ENCODE results near the gene MYO18B.

Gene MYO18B

GRCh38 chr22:25829808-25830777 lies 88.1 kb downstream of the MYO18B start:
- H3K27me3 ChIP-seq (ENCODE audit: insufficient read depth, low read length), result no peaks in the 10 kb centered on the region
- no peaks in the 10 kb centered on the region for H3K9me3 ChIP-seq (ENCODE audit: low read length)
- no peak overlapping the region for H2AFZ ChIP-seq (ENCODE audit: low read depth, low read length)
- H3K4me1 ChIP-seq (ENCODE audit: insufficient read depth, low read length), result peaks cover 4% of the 10 kb centered on the region
- no peaks in the 10 kb centered on the region for H3K36me3 ChIP-seq (ENCODE audit: insufficient read depth, low read length)
- H3K4me3 ChIP-seq (ENCODE audit: low read length), result no peak overlapping the region

GRCh38 chr22:25833091-25833490 lies 91.1 kb downstream of the MYO18B start:
- H3K4me1 ChIP-seq (ENCODE audit: insufficient read depth, low read length), result no peaks in the 10 kb centered on the region
- H3K36me3 ChIP-seq (ENCODE audit: insufficient read depth, low read length), result no peaks in the 10 kb centered on the region
- H3K4me3 ChIP-seq (ENCODE audit: low read length), result no peak overlapping the region

GRCh38 chr22:25833676-25834075 lies 91.7 kb downstream of the MYO18B start:
- H3K36me3 ChIP-seq (ENCODE audit: insufficient read depth, low read length), result no peaks in the 10 kb centered on the region
- no peaks in the 10 kb centered on the region for H3K4me1 ChIP-seq (ENCODE audit: insufficient read depth, low read length)
- H3K4me3 ChIP-seq (ENCODE audit: low read length), result no peak overlapping the region
- no peaks in the 10 kb centered on the region for H3K9me3 ChIP-seq (ENCODE audit: low read length)
- no peak overlapping the region for H2AFZ ChIP-seq (ENCODE audit: low read depth, low read length)
- H3K27me3 ChIP-seq (ENCODE audit: insufficient read depth, low read length), result no peaks in the 10 kb centered on the region

More at GRCh38 chr22:25833091-25833490, 91.1 kb downstream of the MYO18B start:
- H2AFZ ChIP-seq (ENCODE audit: low read depth, low read length), result no peak overlapping the region
- no peaks in the 10 kb centered on the region for H3K9me3 ChIP-seq (ENCODE audit: low read length)
- no peaks in the 10 kb centered on the region for H3K27me3 ChIP-seq (ENCODE audit: insufficient read depth, low read length)

- no peak overlapping the region for H2AFZ ChIP-seq (ENCODE audit: low read depth, low read length)
- no peaks in the 10 kb centered on the region for H3K4me1 ChIP-seq (ENCODE audit: insufficient read depth, low read length)
- H3K9me3 ChIP-seq (ENCODE audit: low read length), result no peaks in the 10 kb centered on the region
- no peaks in the 10 kb centered on the region for H3K36me3 ChIP-seq (ENCODE audit: insufficient read depth, low read length)
- no peaks in the 10 kb centered on the region for H3K27me3 ChIP-seq (ENCODE audit: insufficient read depth, low read length)
- no peak overlapping the region for H3K4me3 ChIP-seq (ENCODE audit: low read length)
Measured at GRCh38 chr22:25834490-25834889, 92.5 kb downstream of the MYO18B start.

GRCh38 chr22:25835348-25835747 lies 93.4 kb downstream of the MYO18B start:
- Histone ChIP-seq H2AFZ (ENCODE audit: low read depth, low read length) (no peak overlapping the region), H3K4me3 (ENCODE audit: low read length) (no peak overlapping the region), H3K9me3 (ENCODE audit: low read length) (no peaks in the 10 kb centered on the region), H3K36me3 (ENCODE audit: insufficient read depth, low read length) (no peaks in the 10 kb centered on the region), H3K4me1 (ENCODE audit: insufficient read depth, low read length) (no peaks in the 10 kb centered on the region), H3K27me3 (ENCODE audit: insufficient read depth, low read length) (no peaks in the 10 kb centered on the region)

GRCh38 chr22:25837288-25837900 lies 95.4 kb downstream of the MYO18B start:
- H3K9me3 ChIP-seq (ENCODE audit: low read length), result no peaks in the 10 kb centered on the region
- H3K36me3 ChIP-seq (ENCODE audit: insufficient read depth, low read length), result no peaks in the 10 kb centered on the region
- H2AFZ ChIP-seq (ENCODE audit: low read depth, low read length), result no peak overlapping the region
- H3K4me3 ChIP-seq (ENCODE audit: low read length), result no peak overlapping the region
- H3K4me1 ChIP-seq (ENCODE audit: insufficient read depth, low read length), result no peaks in the 10 kb centered on the region
- H3K27me3 ChIP-seq (ENCODE audit: insufficient read depth, low read length), result no peaks in the 10 kb centered on the region

GRCh38 chr22:25838960-25839741 lies 97.2 kb downstream of the MYO18B start:
- no peak overlapping the region for H3K4me3 ChIP-seq (ENCODE audit: low read length)
- H2AFZ ChIP-seq (ENCODE audit: low read depth, low read length), result no peak overlapping the region
- H3K27me3 ChIP-seq (ENCODE audit: insufficient read depth, low read length), result no peaks in the 10 kb centered on the region
- no peaks in the 10 kb centered on the region for H3K4me1 ChIP-seq (ENCODE audit: insufficient read depth, low read length)
- H3K9me3 ChIP-seq (ENCODE audit: low read length), result no peaks in the 10 kb centered on the region
- no peaks in the 10 kb centered on the region for H3K36me3 ChIP-seq (ENCODE audit: insufficient read depth, low read length)

GRCh38 chr22:25839755-25840154 lies 97.8 kb downstream of the MYO18B start:
- Histone ChIP-seq H3K36me3 (ENCODE audit: insufficient read depth, low read length) (no peaks in the 10 kb centered on the region), H2AFZ (ENCODE audit: low read depth, low read length) (no peak overlapping the region), H3K4me1 (ENCODE audit: insufficient read depth, low read length) (no peaks in the 10 kb centered on the region), H3K4me3 (ENCODE audit: low read length) (no peak overlapping the region), H3K27me3 (ENCODE audit: insufficient read depth, low read length) (no peaks in the 10 kb centered on the region), H3K9me3 (ENCODE audit: low read length) (no peaks in the 10 kb centered on the region)

GRCh38 chr22:25840167-25840566 lies 98.2 kb downstream of the MYO18B start:
- Histone ChIP-seq H3K9me3 (ENCODE audit: low read length) (no peaks in the 10 kb centered on the region), H3K36me3 (ENCODE audit: insufficient read depth, low read length) (no peaks in the 10 kb centered on the region), H3K4me1 (ENCODE audit: insufficient read depth, low read length) (no peaks in the 10 kb centered on the region), H3K27me3 (ENCODE audit: insufficient read depth, low read length) (no peaks in the 10 kb centered on the region), H2AFZ (ENCODE audit: low read depth, low read length) (no peak overlapping the region), H3K4me3 (ENCODE audit: low read length) (no peak overlapping the region)

GRCh38 chr22:25840891-25841290 lies 98.9 kb downstream of the MYO18B start:
- Histone ChIP-seq H3K4me1 (ENCODE audit: insufficient read depth, low read length) (no peaks in the 10 kb centered on the region), H3K27me3 (ENCODE audit: insufficient read depth, low read length) (no peaks in the 10 kb centered on the region), H3K4me3 (ENCODE audit: low read length) (no peak overlapping the region), H2AFZ (ENCODE audit: low read depth, low read length) (no peak overlapping the region), H3K9me3 (ENCODE audit: low read length) (no peaks in the 10 kb centered on the region), H3K36me3 (ENCODE audit: insufficient read depth, low read length) (no peaks in the 10 kb centered on the region)

- no peak overlapping the region for H3K4me3 ChIP-seq (ENCODE audit: low read length)
- no peaks in the 10 kb centered on the region for H3K27me3 ChIP-seq (ENCODE audit: insufficient read depth, low read length)
- no peaks in the 10 kb centered on the region for H3K36me3 ChIP-seq (ENCODE audit: insufficient read depth, low read length)
- H3K9me3 ChIP-seq (ENCODE audit: low read length), result no peaks in the 10 kb centered on the region
- no peak overlapping the region for H2AFZ ChIP-seq (ENCODE audit: low read depth, low read length)
- H3K4me1 ChIP-seq (ENCODE audit: insufficient read depth, low read length), result no peaks in the 10 kb centered on the region
Measured at GRCh38 chr22:25841775-25842174, 99.8 kb downstream of the MYO18B start.

- Histone ChIP-seq H3K4me1 (ENCODE audit: insufficient read depth, low read length) (no peaks in the 10 kb centered on the region), H3K36me3 (ENCODE audit: insufficient read depth, low read length) (no peaks in the 10 kb centered on the region), H3K4me3 (ENCODE audit: low read length) (no peak overlapping the region), H3K9me3 (ENCODE audit: low read length) (no peaks in the 10 kb centered on the region), H3K27me3 (ENCODE audit: insufficient read depth, low read length) (no peaks in the 10 kb centered on the region), H2AFZ (ENCODE audit: low read depth, low read length) (no peak overlapping the region)
Measured at GRCh38 chr22:25843660-25844405, 101.8 kb downstream of the MYO18B start.

Measured in neuron (in vitro differentiated cells).